H9 (cell line): ENCODE data around the gene BHLHE40. TPM values are rescaled to one million over a fixed set of nuclear protein-coding genes. Genes with fewer than 3 reads are reported as not detected.

Experiments used
- DNase-seq: peaks from one replicate; pipeline ENCODE4 v3.0.0-alpha.2; 2017
- H2AFZ ChIP-seq: one replicate; pipeline ENCODE4 v1.6.1; 2013; ENCODE audit warnings: mild to moderate bottlenecking, low read length, control low read depth, moderate library complexity
- H2AK5ac ChIP-seq: 2 replicates; pipeline ENCODE4 v1.6.1; 2013; ENCODE audit warnings: low read length, control low read depth, mixed read lengths; ENCODE audit not compliant: insufficient read length
- H2BK120ac ChIP-seq: one replicate; pipeline ENCODE4 v1.6.1; 2013; ENCODE audit warnings: low read depth, mild to moderate bottlenecking, low read length, control low read depth, inconsistent platforms; ENCODE audit not compliant: poor library complexity, severe bottlenecking
- H2BK12ac ChIP-seq: 2 replicates; pipeline ENCODE4 v1.6.1; 2013; ENCODE audit warnings: low read length, control low read depth, mixed read lengths, low read depth; ENCODE audit not compliant: insufficient read length
- H2BK15ac ChIP-seq: 2 replicates; pipeline ENCODE4 v1.6.1; 2013; ENCODE audit warnings: low read depth, low read length, control low read depth
- H2BK20ac ChIP-seq: one replicate; pipeline ENCODE4 v1.6.1; 2013; ENCODE audit warnings: low read depth, mild to moderate bottlenecking, low read length, control low read depth, inconsistent platforms; ENCODE audit not compliant: poor library complexity, severe bottlenecking
- H2BK5ac ChIP-seq: 2 replicates; pipeline ENCODE4 v1.6.1; 2013; ENCODE audit warnings: low read length, control low read depth, mixed read lengths; ENCODE audit not compliant: insufficient read length
- H3K14ac ChIP-seq: 2 replicates; pipeline ENCODE4 v1.6.1; 2013; ENCODE audit warnings: low read length, control low read depth; ENCODE audit not compliant: insufficient read depth
- H3K18ac ChIP-seq: 2 replicates; pipeline ENCODE4 v1.6.1; 2013; ENCODE audit warnings: low read depth, mild to moderate bottlenecking, mixed read lengths, low read length, control low read depth; ENCODE audit not compliant: insufficient read length
- H3K23ac ChIP-seq: 2 replicates; pipeline ENCODE4 v1.6.1; 2013; ENCODE audit warnings: low read length, control low read depth, mixed read lengths, low read depth; ENCODE audit not compliant: insufficient read length
- H3K23me2 ChIP-seq: 2 replicates; pipeline ENCODE4 v1.6.1; 2013; ENCODE audit warnings: low read depth, mild to moderate bottlenecking, mixed read lengths, low read length, control low read depth; ENCODE audit not compliant: insufficient read length, poor library complexity, severe bottlenecking
- H3K27ac ChIP-seq: 2 replicates; pipeline ENCODE4 v1.5.1; 2013; ENCODE audit warnings: low read length, control low read depth, mixed read lengths, low read depth; ENCODE audit not compliant: insufficient read length
- H3K27me3 ChIP-seq: 2 replicates; pipeline ENCODE4 v1.6.1; 2013; ENCODE audit warnings: low read length, control low read depth, inconsistent platforms; ENCODE audit not compliant: insufficient read depth
- H3K4ac ChIP-seq: 2 replicates; pipeline ENCODE4 v1.6.1; 2013; ENCODE audit warnings: low read depth, mild to moderate bottlenecking, control low read depth, inconsistent platforms, low read length, moderate library complexity
- H3K4me1 ChIP-seq: 2 replicates; pipeline ENCODE4 v1.6.1; 2013; ENCODE audit warnings: low read length, control low read depth, inconsistent platforms; ENCODE audit not compliant: insufficient read depth
- H3K4me2 ChIP-seq: 2 replicates; pipeline ENCODE4 v1.6.1; 2013; ENCODE audit warnings: low read length, control low read depth, mixed read lengths; ENCODE audit not compliant: insufficient read length, insufficient read depth
- H3K56ac ChIP-seq: 2 replicates; pipeline ENCODE4 v1.6.1; 2013; ENCODE audit warnings: low read depth, mild to moderate bottlenecking, mixed read lengths, low read length, control low read depth; ENCODE audit not compliant: insufficient read length
- H3K79me1 ChIP-seq: 2 replicates; pipeline ENCODE4 v1.6.1; 2013; ENCODE audit warnings: low read depth, mild to moderate bottlenecking, moderate library complexity, low read length, control low read depth, inconsistent platforms; ENCODE audit not compliant: insufficient read depth, poor library complexity, severe bottlenecking
- H3K79me2 ChIP-seq: 2 replicates; pipeline ENCODE4 v1.6.1; 2013; ENCODE audit warnings: low read length, control low read depth, inconsistent platforms; ENCODE audit not compliant: insufficient read depth
- H3K9ac ChIP-seq: 2 replicates; pipeline ENCODE4 v1.6.1; 2013; ENCODE audit warnings: low read length, control low read depth, mixed read lengths; ENCODE audit not compliant: insufficient read length; ENCODE audit errors: extremely low read depth
- H3K9me3 ChIP-seq: one replicate; pipeline ENCODE4 v1.6.1; 2013; ENCODE audit warnings: low read depth, low read length, inconsistent platforms; ENCODE audit not compliant: control insufficient read depth
- H3T11ph ChIP-seq: one replicate; pipeline ENCODE4 v1.6.1; 2013; ENCODE audit warnings: mild to moderate bottlenecking, low read length, control low read depth, inconsistent platforms
- H4K20me1 ChIP-seq: one replicate; pipeline ENCODE4 v1.6.1; 2013; ENCODE audit not compliant: control insufficient read depth, insufficient read length, insufficient read depth
- H4K5ac ChIP-seq: 2 replicates; pipeline ENCODE4 v1.6.1; 2013; ENCODE audit warnings: low read depth, mild to moderate bottlenecking, mixed read lengths, low read length, control low read depth; ENCODE audit not compliant: insufficient read length
- H4K8ac ChIP-seq: replicated peaks from 2 replicates; pipeline ENCODE4 v1.6.1; 2013; ENCODE audit warnings: low read length, control low read depth, mixed read lengths, low read depth; ENCODE audit not compliant: insufficient read length
- H4K91ac ChIP-seq: 2 replicates; pipeline ENCODE4 v1.6.1; 2013; ENCODE audit warnings: low read depth, mild to moderate bottlenecking, moderate library complexity, mixed read lengths, low read length, control low read depth; ENCODE audit not compliant: insufficient read length
- H3K27ac Mint-ChIP-seq, 3 experiments: 2 replicates in 2 of 3; 3 replicates in 1 of 3; pipeline ENCODE4 v1.8.0; 2020 to 2021; ENCODE audit warnings: mixed read lengths in 3 of 3, mild to moderate bottlenecking in 1 of 3, moderate library complexity in 1 of 3
- H3K27me3 Mint-ChIP-seq: 2 replicates; pipeline ENCODE4 v1.8.0; 2021; ENCODE audit warnings: low read depth, mild to moderate bottlenecking, moderate library complexity, mixed read lengths
- H3K36me3 Mint-ChIP-seq, 3 experiments: 2 replicates in 2 of 3; 3 replicates in 1 of 3; pipeline ENCODE4 v1.8.0; 2020 to 2021; ENCODE audit warnings: low read depth in 3 of 3, mixed read lengths in 3 of 3; ENCODE audit not compliant: insufficient read depth in 1 of 3
- H3K4me1 Mint-ChIP-seq, 2 experiments: 2 replicates each; pipeline ENCODE4 v1.8.0; 2020; ENCODE audit warnings: mixed read lengths in 2 of 2
- H3K4me3 Mint-ChIP-seq, 2 experiments: 2 replicates in 1 of 2; 3 replicates in 1 of 2; pipeline ENCODE4 v1.8.0; 2020 to 2021; ENCODE audit warnings: mild to moderate bottlenecking in 2 of 2, mixed read lengths in 2 of 2, moderate library complexity in 1 of 2
- H3K9me3 Mint-ChIP-seq, 2 experiments: 2 replicates in 1 of 2; 3 replicates in 1 of 2; pipeline ENCODE4 v1.8.0; 2020; ENCODE audit warnings: mild to moderate bottlenecking in 2 of 2, mixed read lengths in 2 of 2, moderate library complexity in 1 of 2
- WGBS: extraction: QIAGEN DNeasy Blood & Tissue Kit; methylation state at CpG from one replicate; pipeline ENCODE4 v1.1.7; 2013; ENCODE audit warnings: missing lambda C conversion rate, low lambda C conversion rate, mixed read lengths; ENCODE audit not compliant: insufficient read length; ENCODE audit errors: extremely low coverage; 5-methylcytosine and 5-hydroxymethylcytosine counted together
- total RNA-seq: library from RNA; stranded (reverse); gene quantifications from 2 replicates; pipeline ENCODE4 v1.2.1, GENCODE V29; 2021
- TF ChIP-seq, protein P1 (sequence below): fragments of 200-600 bp; sonication (generic); conservative IDR thresholded peaks from 3 replicates; pipeline ENCODE4 v1.8.0; 2021; ENCODE audit warnings: antibody characterized with exemption, mild to moderate bottlenecking

The BHLHE40 gene
- total RNA-seq, 1 experiment from 2014 or later: 4.1 TPM

DNA sequence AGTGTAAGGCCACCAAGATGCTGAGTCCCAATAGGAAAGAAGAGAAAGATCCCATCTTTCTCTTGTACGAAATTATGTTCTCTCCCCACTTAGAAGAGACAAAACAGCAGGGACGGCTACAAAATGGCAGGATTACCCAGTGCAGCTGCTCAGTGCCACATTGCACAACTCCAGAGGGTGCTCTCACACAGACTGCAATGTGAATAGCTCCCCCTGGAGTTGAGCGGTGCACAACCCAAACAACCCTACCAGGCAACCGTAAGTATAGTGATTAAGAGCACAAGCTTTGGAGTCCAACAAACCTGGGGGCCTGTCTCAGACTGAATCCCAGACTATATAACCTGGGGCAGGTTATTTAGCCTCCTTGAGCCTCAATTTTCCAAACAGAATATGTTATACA lies 3.1 kb upstream of the BHLHE40 start:
- no peak overlapping the region for H3K27ac ChIP-seq
- peak; percentile 83 for DNase-seq
- WGBS: no CpG with 5 or more reads among the region's 4 CpGs

More for the DNA sequence above, 3.1 kb upstream of the BHLHE40 start:
- Histone ChIP-seq H3K9me3 (no peaks in the 10 kb centered on the region), H2BK120ac (no peak overlapping the region), H2BK15ac (no peak overlapping the region), H3T11ph (no peak overlapping the region), H3K18ac (no peak overlapping the region), H3K56ac (no peak overlapping the region), H3K27me3 (no peaks in the 10 kb centered on the region; the same call in 1 of the 2 replicates), H3K4me1 (peaks cover 3% of the 10 kb centered on the region), H3K9ac (no peak overlapping the region), H2BK12ac (no peak overlapping the region), H4K20me1 (no peaks in the 10 kb centered on the region), H3K4me2 (no peak overlapping the region), H3K23ac (no peak overlapping the region), H4K8ac (no peak overlapping the region), H2AFZ (no peak overlapping the region), H4K5ac (no peak overlapping the region), H3K79me1 (no peaks in the 10 kb centered on the region), H3K14ac (no peak overlapping the region), H2AK5ac (no peak overlapping the region), H3K79me2 (no peaks in the 10 kb centered on the region), H3K4ac (no peak overlapping the region), H3K23me2 (peaks cover 37% of the 10 kb centered on the region), H2BK5ac (no peak overlapping the region), H2BK20ac (no peak overlapping the region), H4K91ac (no peak overlapping the region)
- no peak overlapping the region for H3K27ac Mint-ChIP-seq
- no peaks in the 10 kb centered on the region; a peak in 1 of 5 replicates for H3K9me3 Mint-ChIP-seq
- TF ChIP-seq, protein P1, sequence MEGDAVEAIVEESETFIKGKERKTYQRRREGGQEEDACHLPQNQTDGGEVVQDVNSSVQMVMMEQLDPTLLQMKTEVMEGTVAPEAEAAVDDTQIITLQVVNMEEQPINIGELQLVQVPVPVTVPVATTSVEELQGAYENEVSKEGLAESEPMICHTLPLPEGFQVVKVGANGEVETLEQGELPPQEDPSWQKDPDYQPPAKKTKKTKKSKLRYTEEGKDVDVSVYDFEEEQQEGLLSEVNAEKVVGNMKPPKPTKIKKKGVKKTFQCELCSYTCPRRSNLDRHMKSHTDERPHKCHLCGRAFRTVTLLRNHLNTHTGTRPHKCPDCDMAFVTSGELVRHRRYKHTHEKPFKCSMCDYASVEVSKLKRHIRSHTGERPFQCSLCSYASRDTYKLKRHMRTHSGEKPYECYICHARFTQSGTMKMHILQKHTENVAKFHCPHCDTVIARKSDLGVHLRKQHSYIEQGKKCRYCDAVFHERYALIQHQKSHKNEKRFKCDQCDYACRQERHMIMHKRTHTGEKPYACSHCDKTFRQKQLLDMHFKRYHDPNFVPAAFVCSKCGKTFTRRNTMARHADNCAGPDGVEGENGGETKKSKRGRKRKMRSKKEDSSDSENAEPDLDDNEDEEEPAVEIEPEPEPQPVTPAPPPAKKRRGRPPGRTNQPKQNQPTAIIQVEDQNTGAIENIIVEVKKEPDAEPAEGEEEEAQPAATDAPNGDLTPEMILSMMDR: peak; percentile 82
- no peaks in the 10 kb centered on the region; a peak in 1 of 7 replicates for H3K36me3 Mint-ChIP-seq
- H3K27me3 Mint-ChIP-seq: peaks cover 41% of the 10 kb centered on the region
- peaks cover 24 to 27% of the 10 kb centered on the region in 2 experiments for H3K4me1 Mint-ChIP-seq
- no peak overlapping the region for H3K4me3 Mint-ChIP-seq
